Fibroblast of pulmonary artery (primary cell): ENCODE results near the gene IGFLR1.
"Not testable (repeated sequence)": the region's sequence is repeated elsewhere in the genome, so short reads cannot be mapped to it uniquely, and the experiment has no call there.

Experiments
- DNase-seq: peaks from one replicate; pipeline ENCODE4 v3.0.0-alpha.2; 2010; ENCODE audit warnings: low read depth
- H3K4me3 ChIP-seq: replicated peaks from 2 replicates; pipeline ENCODE4 v1.5.1; 2011; ENCODE audit warnings: low read depth, mild to moderate bottlenecking, control low read depth, low read length, moderate library complexity
- CTCF ChIP-seq: IDR thresholded peaks from 2 replicates; pipeline ENCODE4 v1.5.1; 2011; ENCODE audit warnings: mild to moderate bottlenecking, control low read depth, low read length, inconsistent platforms; ENCODE audit errors: missing control alignments

IGFLR1 gene

GRCh38 chr19:35725216-35725861 is 16.9 kb downstream of the IGFLR1 start:
- no peak for DNase-seq
- TF ChIP-seq CTCF = no peak
- H3K4me3 ChIP-seq = no peak overlapping the region

GRCh38 chr19:35724560-35724959 is 17.7 kb downstream of the IGFLR1 start:
- TF ChIP-seq CTCF = no peak
- DNase-seq = no peak
- H3K4me3 ChIP-seq = no peak overlapping the region

GRCh38 chr19:35724132-35724531 is 18.1 kb downstream of the IGFLR1 start:
- DNase-seq, H3K4me3 ChIP-seq: not testable (repeated sequence)

- no peak overlapping the region for H3K4me3 ChIP-seq
- no peak for DNase-seq
- TF ChIP-seq CTCF = no peak
These were observed 18.6 kb downstream of the IGFLR1 start for GRCh38 chr19:35723671-35724070.

GRCh38 chr19:35722897-35723296 is 19.4 kb downstream of the IGFLR1 start:
- DNase-seq = no peak
- no peak overlapping the region for H3K4me3 ChIP-seq
- no peak for TF ChIP-seq CTCF

- no peak overlapping the region for H3K4me3 ChIP-seq
- no peak for DNase-seq
- TF ChIP-seq CTCF = no peak
These were observed 19.8 kb downstream of the IGFLR1 start for GRCh38 chr19:35722461-35722860.

GRCh38 chr19:35721374-35721773 is 20.9 kb downstream of the IGFLR1 start:
- no peak overlapping the region for H3K4me3 ChIP-seq
- no peak for TF ChIP-seq CTCF
- DNase-seq = no peak
